A673 (cell line): Measurements from ENCODE around the gene PEDS1.

ENCODE experiments used
- CTCF ChIP-seq: fragments of 300-800, 200-600 bp; sonication (generic); conservative IDR thresholded peaks from 2 replicates; pipeline ENCODE4 v1.5.1; 2017; ENCODE audit warnings: low read depth, mild to moderate bottlenecking, antibody characterized with exemption, low read length, moderate library complexity, mixed read lengths
- EZH2 ChIP-seq: fragments of 200-600 bp; sonication (generic); IDR thresholded peaks from 2 replicates; pipeline ENCODE4 v1.6.1; 2017; ENCODE audit warnings: borderline replicate concordance, low read depth, mild to moderate bottlenecking, mixed read lengths, antibody characterized with exemption, low read length; ENCODE audit not compliant: poor library complexity, severe bottlenecking

DNA sequence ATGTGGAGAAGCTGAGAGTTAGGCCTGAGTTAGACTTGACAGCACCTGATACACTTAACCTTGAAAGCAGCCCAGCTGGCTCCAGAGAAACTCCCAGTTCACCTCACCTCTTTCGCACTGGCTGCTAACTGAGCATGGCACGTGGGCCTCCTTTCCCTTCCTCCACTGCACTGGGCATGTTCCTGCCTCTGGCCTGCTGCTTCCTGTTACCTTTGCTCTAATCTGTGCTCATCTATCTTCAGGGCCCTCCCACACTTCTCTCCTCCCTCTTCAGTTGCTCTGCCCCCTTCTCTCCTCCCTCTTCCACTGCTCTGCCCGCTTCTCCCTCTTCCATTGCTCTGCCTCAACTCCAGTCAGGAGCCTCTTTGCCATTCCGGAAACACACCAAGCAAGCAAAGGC, 26.9 kb downstream of the PEDS1 start:
- no peak for TF ChIP-seq CTCF
- TF ChIP-seq EZH2, result no peak
